ENCODE results near the gene CRISPLD2. TPM values are rescaled to one million over a fixed set of nuclear protein-coding genes. Genes with fewer than 3 reads are reported as not detected.
A peak's percentile ranks its signal among the peaks of the same experiment; 100 is the strongest.

The CRISPLD2 gene
- total and polyA plus RNA-seq, 9 of the 15 experiments (the other 6 are each of a cell fraction or from before 2014, with no cell fraction given): 0.03 to 0.24 (median 0.04) TPM; not detected in 4

GRCh38 chr16:84879569-84880487, 60.0 kb downstream of the CRISPLD2 start (continued):
- TF ChIP-seq ETV6 (IDR thresholded peaks at IDR 0.05; ENCODE audit: borderline replicate concordance in 1 of 2, low read depth in 2 of 2, low read length in 1 of 2) (peak in 1 of 2 experiments; percentile 55; a peak in 1 of 4 replicates), ETV6 (CRISPR knock-in tag; IDR thresholded peaks at IDR 0.05; ENCODE audit: borderline replicate concordance) (no peak), USF2 (CRISPR knock-in tag; IDR thresholded peaks at IDR 0.05) (no peak), POLR2A (conservative IDR thresholded peaks at IDR 0.05) (no peak; the same call in 1 of the 2 replicates), E2F4 (CRISPR knock-in tag; IDR thresholded peaks at IDR 0.05; ENCODE audit: low read depth) (no peak), NKRF (IDR thresholded peaks at IDR 0.05; ENCODE audit: borderline replicate concordance) (peak; percentile 36; the same call in 1 of the 2 replicates), ZNF699 (CRISPR knock-in tag; IDR thresholded peaks at IDR 0.05; ENCODE audit: insufficient replicate concordance) (no peak), CREB5 (CRISPR knock-in tag; IDR thresholded peaks at IDR 0.05) (no peak), FOXK1 (CRISPR knock-in tag; IDR thresholded peaks at IDR 0.05; ENCODE audit: borderline replicate concordance) (no peak), NCOA2 (IDR thresholded peaks at IDR 0.05; ENCODE audit: partially characterized antibody in 2 of 2) (no peak), TCF3 (CRISPR knock-in tag; IDR thresholded peaks at IDR 0.05) (peak; percentile 85), ZFP1 (CRISPR knock-in tag; IDR thresholded peaks at IDR 0.05) (no peak), ZNF507 (tag; conservative IDR thresholded peaks at IDR 0.05) (no peak), EP400 (IDR thresholded peaks at IDR 0.05) (peak; percentile 63; the same call in 1 of the 2 replicates), CREB3 (tag; conservative IDR thresholded peaks at IDR 0.05; ENCODE audit: low read depth) (peak; percentile 93), TAF9B (IDR thresholded peaks at IDR 0.05; ENCODE audit: partially characterized antibody) (no peak)
- TF ChIP-seq, protein P1, sequence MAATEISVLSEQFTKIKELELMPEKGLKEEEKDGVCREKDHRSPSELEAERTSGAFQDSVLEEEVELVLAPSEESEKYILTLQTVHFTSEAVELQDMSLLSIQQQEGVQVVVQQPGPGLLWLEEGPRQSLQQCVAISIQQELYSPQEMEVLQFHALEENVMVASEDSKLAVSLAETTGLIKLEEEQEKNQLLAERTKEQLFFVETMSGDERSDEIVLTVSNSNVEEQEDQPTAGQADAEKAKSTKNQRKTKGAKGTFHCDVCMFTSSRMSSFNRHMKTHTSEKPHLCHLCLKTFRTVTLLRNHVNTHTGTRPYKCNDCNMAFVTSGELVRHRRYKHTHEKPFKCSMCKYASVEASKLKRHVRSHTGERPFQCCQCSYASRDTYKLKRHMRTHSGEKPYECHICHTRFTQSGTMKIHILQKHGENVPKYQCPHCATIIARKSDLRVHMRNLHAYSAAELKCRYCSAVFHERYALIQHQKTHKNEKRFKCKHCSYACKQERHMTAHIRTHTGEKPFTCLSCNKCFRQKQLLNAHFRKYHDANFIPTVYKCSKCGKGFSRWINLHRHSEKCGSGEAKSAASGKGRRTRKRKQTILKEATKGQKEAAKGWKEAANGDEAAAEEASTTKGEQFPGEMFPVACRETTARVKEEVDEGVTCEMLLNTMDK (IDR thresholded peaks at IDR 0.05; ENCODE audit: borderline replicate concordance, insufficient read depth, low read depth, low read length, poor library complexity, severe bottlenecking): no peak
